DOHH2 (cell line): ENCODE measurements around the gene ARHGEF16.

Source experiments
- H3F3A ChIP-seq: fragments of 200-600 bp; sonication (generic), shearing (Covaris generic); 2 replicates; pipeline ENCODE4 v1.6.0; 2016; ENCODE audit warnings: antibody characterized with exemption, mild to moderate bottlenecking; ENCODE audit not compliant: control insufficient read depth, insufficient read depth
- H3K27ac ChIP-seq: fragments of 200-600 bp; sonication (generic); 2 replicates; pipeline ENCODE4 v1.5.1; 2014; ENCODE audit warnings: low read depth, mild to moderate bottlenecking, low read length, moderate library complexity
- H3K27me3 ChIP-seq: fragments of 200-600 bp; sonication (generic); 2 replicates; pipeline ENCODE4 v1.6.1; 2014; ENCODE audit warnings: mild to moderate bottlenecking, low read length, mixed read lengths; ENCODE audit not compliant: control insufficient read depth
- H3K36me3 ChIP-seq: fragments of 200-600 bp; sonication (generic); 2 replicates; pipeline ENCODE4 v1.6.1; 2014; ENCODE audit warnings: mild to moderate bottlenecking, low read length, moderate library complexity, mixed read lengths; ENCODE audit not compliant: control insufficient read depth
- H3K4me1 ChIP-seq: fragments of 200-600 bp; sonication (generic); 2 replicates; pipeline ENCODE4 v1.6.1; 2014; ENCODE audit warnings: mild to moderate bottlenecking, low read length, mixed read lengths; ENCODE audit not compliant: control insufficient read depth
- H3K4me2 ChIP-seq: fragments of 200-600 bp; sonication (generic); 2 replicates; pipeline ENCODE4 v1.6.0; 2014; ENCODE audit warnings: mild to moderate bottlenecking, low read length, moderate library complexity
- H3K4me3 ChIP-seq: fragments of 200-600 bp; sonication (generic); 2 replicates; pipeline ENCODE4 v1.5.1; 2014; ENCODE audit warnings: mild to moderate bottlenecking, low read length, mixed read lengths
- H3K79me2 ChIP-seq: fragments of 200-600 bp; sonication (generic); 2 replicates; pipeline ENCODE4 v1.6.1; 2014; ENCODE audit warnings: mild to moderate bottlenecking, low read length, mixed read lengths; ENCODE audit not compliant: control insufficient read depth
- H3K9me2 ChIP-seq: fragments of 200-600 bp; sonication (generic); replicated peaks from 2 replicates; pipeline ENCODE4 v1.6.1; 2014; ENCODE audit warnings: mild to moderate bottlenecking, low read length, mixed read lengths; ENCODE audit not compliant: control insufficient read depth
- H3K9me3 ChIP-seq: fragments of 200-600 bp; sonication (generic); 2 replicates; pipeline ENCODE4 v1.6.1; 2014; ENCODE audit warnings: antibody characterized with exemption, low read length, mixed read lengths; ENCODE audit not compliant: control insufficient read depth, insufficient read depth
- H4K20me1 ChIP-seq: fragments of 200-600 bp; sonication (generic); 2 replicates; pipeline ENCODE4 v1.6.0; 2014; ENCODE audit warnings: low read depth, mild to moderate bottlenecking, antibody characterized with exemption, low read length, moderate library complexity; ENCODE audit not compliant: control insufficient read depth, insufficient read depth
- CTCF ChIP-seq: fragments of 200-600 bp; sonication (generic); IDR thresholded peaks from one replicate; pipeline ENCODE4 v1.5.1; 2014; ENCODE audit warnings: antibody characterized with exemption, mild to moderate bottlenecking, low read depth, low read length; ENCODE audit not compliant: poor library complexity, severe bottlenecking
- EZH2phosphoT487 ChIP-seq: fragments of 200-600 bp; sonication (generic); IDR thresholded peaks from 2 replicates; pipeline ENCODE4 v1.6.1; 2017; ENCODE audit warnings: borderline replicate concordance, mild to moderate bottlenecking, antibody characterized with exemption, low read length, moderate library complexity, mixed read lengths

ARHGEF16 gene

GRCh38 chr1:3490046-3490745 lies 35.7 kb downstream of the ARHGEF16 start:
- no peak overlapping the region for H3K4me2 ChIP-seq
- no peaks in the 10 kb centered on the region for H3F3A ChIP-seq
- no peaks in the 10 kb centered on the region for H3K27me3 ChIP-seq
- no peak overlapping the region for H3K4me3 ChIP-seq
- no peak overlapping the region for H3K27ac ChIP-seq
- TF ChIP-seq CTCF (no peak), EZH2phosphoT487 (no peak)
- no peaks in the 10 kb centered on the region; the same call in 1 of the 2 replicates for H3K4me1 ChIP-seq
- peaks cover 5% of the 10 kb centered on the region; the same call in 1 of the 2 replicates for H3K9me3 ChIP-seq
- H3K79me2 ChIP-seq, result no peaks in the 10 kb centered on the region
- no peaks in the 10 kb centered on the region for H3K36me3 ChIP-seq
- H4K20me1 ChIP-seq, result no peaks in the 10 kb centered on the region
- no peaks in the 10 kb centered on the region for H3K9me2 ChIP-seq

DNA sequence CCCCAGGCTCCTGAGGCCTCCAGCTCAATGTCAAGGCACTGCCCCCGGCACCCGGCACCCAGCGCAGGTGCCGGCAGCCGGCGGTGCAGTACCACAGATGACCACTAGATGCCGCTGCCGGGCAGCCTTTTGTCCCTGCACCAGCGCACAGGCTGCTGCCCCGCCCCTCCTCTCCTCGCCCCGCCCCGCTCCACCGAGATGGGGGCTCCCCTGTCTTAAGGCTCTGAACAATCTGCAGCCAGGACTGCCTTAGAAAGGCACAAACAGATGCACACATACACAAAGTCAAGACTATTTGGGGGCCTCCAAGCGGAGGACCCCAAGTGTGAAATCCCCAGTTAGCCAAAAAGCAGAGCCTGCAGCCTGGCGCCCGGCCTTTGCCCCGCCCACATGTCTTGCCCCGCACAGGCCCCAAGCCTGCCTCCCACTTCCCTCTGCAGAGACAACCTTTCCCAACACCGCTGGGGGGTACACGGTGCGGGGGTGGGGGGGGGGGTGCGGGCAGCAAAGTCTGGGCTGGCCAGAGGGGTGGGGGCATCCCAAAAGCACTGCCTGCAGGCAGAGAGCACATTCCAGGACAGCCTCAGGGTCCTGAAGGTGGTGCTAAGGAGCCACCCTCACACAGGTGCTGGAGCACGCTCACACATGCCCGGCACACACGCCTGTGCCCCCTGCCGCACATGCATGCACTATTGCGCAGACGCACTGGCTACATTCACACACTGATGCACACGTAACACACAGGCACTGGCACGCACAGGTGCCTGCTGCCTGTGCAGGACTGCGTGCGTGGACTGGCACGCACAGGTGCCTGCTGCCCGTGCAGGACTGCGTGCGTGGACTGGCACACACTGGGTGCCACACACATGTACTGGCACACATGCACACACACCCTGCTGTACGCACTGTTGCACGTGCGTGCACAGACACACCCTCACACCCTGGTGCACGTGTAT lies 37.1 kb downstream of the ARHGEF16 start:
- H3K4me1 ChIP-seq, result no peaks in the 10 kb centered on the region; the same call in 1 of the 2 replicates
- H3K36me3 ChIP-seq, result no peaks in the 10 kb centered on the region
- H3F3A ChIP-seq, result no peaks in the 10 kb centered on the region
- H3K79me2 ChIP-seq, result no peaks in the 10 kb centered on the region
- no peaks in the 10 kb centered on the region for H3K9me2 ChIP-seq
- peak overlapping the region; percentile 46 for H3K4me3 ChIP-seq
- H3K9me3 ChIP-seq, result peaks cover 5% of the 10 kb centered on the region; the same call in 1 of the 2 replicates
- peak overlapping the region; percentile 75 for H3K4me2 ChIP-seq
- no peaks in the 10 kb centered on the region for H3K27me3 ChIP-seq
- no peak for TF ChIP-seq EZH2phosphoT487
- peak; percentile 93 for TF ChIP-seq CTCF
- H4K20me1 ChIP-seq, result no peaks in the 10 kb centered on the region
- no peak overlapping the region for H3K27ac ChIP-seq

DNA sequence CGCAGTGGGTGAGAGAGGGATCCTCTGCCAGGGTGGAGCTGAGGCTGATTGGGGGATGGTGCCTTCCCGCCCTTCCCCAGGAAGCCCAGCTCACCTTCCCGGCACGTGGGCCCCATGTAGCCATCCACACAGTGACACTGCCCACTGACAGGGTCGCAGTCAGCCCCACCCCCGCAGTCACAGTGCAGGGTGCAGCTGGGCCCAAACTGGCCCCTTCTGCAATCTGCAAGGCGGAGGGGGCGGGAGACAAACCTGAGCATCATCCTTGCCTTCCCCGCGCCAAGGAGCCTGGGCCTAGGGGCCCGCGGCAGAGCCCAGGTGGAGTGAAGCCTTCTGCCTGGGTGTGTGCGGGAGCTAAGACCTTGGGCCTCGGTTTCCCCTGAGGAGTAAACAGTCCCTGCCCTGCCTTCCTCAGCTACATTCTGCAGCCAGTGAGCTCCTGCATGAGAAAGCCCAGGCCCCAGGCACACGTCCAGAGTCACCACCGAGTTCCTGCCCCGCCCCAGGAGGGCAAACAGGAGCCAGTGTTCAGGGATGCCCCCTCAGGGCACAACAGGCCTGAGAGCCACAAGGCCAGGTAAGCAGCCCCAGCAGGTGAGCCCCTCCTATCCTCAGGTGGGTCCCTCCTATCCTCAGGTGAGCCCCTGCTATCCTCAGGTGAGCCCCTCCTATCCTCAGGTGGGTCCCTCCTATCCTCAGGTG lies 38.2 kb downstream of the ARHGEF16 start:
- Histone ChIP-seq H3K27ac (no peak overlapping the region), H3K36me3 (no peaks in the 10 kb centered on the region), H3K4me3 (no peak overlapping the region), H3K4me1 (no peaks in the 10 kb centered on the region; the same call in 1 of the 2 replicates), H4K20me1 (no peaks in the 10 kb centered on the region), H3K79me2 (no peaks in the 10 kb centered on the region), H3K9me2 (no peaks in the 10 kb centered on the region), H3K27me3 (no peaks in the 10 kb centered on the region), H3K9me3 (peaks cover 5% of the 10 kb centered on the region; the same call in 1 of the 2 replicates), H3F3A (no peaks in the 10 kb centered on the region), H3K4me2 (no peak overlapping the region)
- no peak for TF ChIP-seq CTCF
- no peak for TF ChIP-seq EZH2phosphoT487
